ENCODE data around the gene SUPT6H. TPM values are rescaled to one million over a fixed set of nuclear protein-coding genes. Genes with fewer than 3 reads are reported as not detected.

The SUPT6H gene
- total and polyA plus RNA-seq, 2 experiments from 2014 or later: 32.6 to 50.8 TPM

- TF ChIP-seq CTCF (IDR thresholded peaks at IDR 0.05; ENCODE audit: poor library complexity) (no peak), EZH2 (IDR thresholded peaks at IDR 0.05; ENCODE audit: borderline replicate concordance) (no peak), EZH2phosphoT487 (IDR thresholded peaks at IDR 0.05; ENCODE audit: low read depth, severe bottlenecking, unreplicated experiment) (no peak)
Measured at GRCh38 chr17:28624148-28624547, 37.9 kb upstream of the SUPT6H start.

GRCh38 chr17:28626818-28627217 is 35.2 kb upstream of the SUPT6H start:
- H3K9me3 ChIP-seq (ENCODE audit: low read depth): no peaks in the 10 kb centered on the region
- no peak for DNase-seq (ENCODE audit: low spot score)
- no peak overlapping the region for H2AFZ ChIP-seq
- no peak overlapping the region for H3K4me3 ChIP-seq
- no peaks in the 10 kb centered on the region for H3K79me2 ChIP-seq
- no peak overlapping the region for H3K4me2 ChIP-seq
- TF ChIP-seq EZH2 (IDR thresholded peaks at IDR 0.05; ENCODE audit: borderline replicate concordance): no peak
- TF ChIP-seq EZH2phosphoT487 (IDR thresholded peaks at IDR 0.05; ENCODE audit: low read depth, severe bottlenecking, unreplicated experiment): no peak
- no peak for TF ChIP-seq CTCF (IDR thresholded peaks at IDR 0.05; ENCODE audit: poor library complexity)
- H3K27ac ChIP-seq: no peak overlapping the region
- H4K20me1 ChIP-seq (ENCODE audit: insufficient read depth, poor library complexity, severe bottlenecking): no peaks in the 10 kb centered on the region
- no peaks in the 10 kb centered on the region for H3K27me3 ChIP-seq
- 92% methylated on average over 4 of the region's 4 CpGs for WGBS (ENCODE audit: low lambda C conversion rate, missing lambda C conversion rate)
- no peaks in the 10 kb centered on the region for H3K4me1 ChIP-seq (ENCODE audit: insufficient read depth)
- no peaks in the 10 kb centered on the region for H3K9me2 ChIP-seq (replicated peaks; ENCODE audit: insufficient read depth)
- H3K36me3 ChIP-seq (replicated peaks; ENCODE audit: insufficient read depth, low read depth): no peaks in the 10 kb centered on the region

More at GRCh38 chr17:28624148-28624547, 37.9 kb upstream of the SUPT6H start:
- no peaks in the 10 kb centered on the region for H3K9me3 ChIP-seq (ENCODE audit: low read depth)
- no peaks in the 10 kb centered on the region for H4K20me1 ChIP-seq (ENCODE audit: insufficient read depth, poor library complexity, severe bottlenecking)
- H3K4me1 ChIP-seq (ENCODE audit: insufficient read depth): no peaks in the 10 kb centered on the region
- H3K4me3 ChIP-seq: no peak overlapping the region
- DNase-seq (ENCODE audit: low spot score): no peak
- no peak overlapping the region for H2AFZ ChIP-seq
- no peaks in the 10 kb centered on the region for H3K36me3 ChIP-seq (replicated peaks; ENCODE audit: insufficient read depth, low read depth)
- no peak overlapping the region for H3K4me2 ChIP-seq
- no peak overlapping the region for H3K27ac ChIP-seq
- no peaks in the 10 kb centered on the region for H3K27me3 ChIP-seq
- 94% methylated on average over 2 of the region's 2 CpGs for WGBS (ENCODE audit: low lambda C conversion rate, missing lambda C conversion rate)
- no peaks in the 10 kb centered on the region for H3K9me2 ChIP-seq (replicated peaks; ENCODE audit: insufficient read depth)
- H3K79me2 ChIP-seq: no peaks in the 10 kb centered on the region

DNA sequence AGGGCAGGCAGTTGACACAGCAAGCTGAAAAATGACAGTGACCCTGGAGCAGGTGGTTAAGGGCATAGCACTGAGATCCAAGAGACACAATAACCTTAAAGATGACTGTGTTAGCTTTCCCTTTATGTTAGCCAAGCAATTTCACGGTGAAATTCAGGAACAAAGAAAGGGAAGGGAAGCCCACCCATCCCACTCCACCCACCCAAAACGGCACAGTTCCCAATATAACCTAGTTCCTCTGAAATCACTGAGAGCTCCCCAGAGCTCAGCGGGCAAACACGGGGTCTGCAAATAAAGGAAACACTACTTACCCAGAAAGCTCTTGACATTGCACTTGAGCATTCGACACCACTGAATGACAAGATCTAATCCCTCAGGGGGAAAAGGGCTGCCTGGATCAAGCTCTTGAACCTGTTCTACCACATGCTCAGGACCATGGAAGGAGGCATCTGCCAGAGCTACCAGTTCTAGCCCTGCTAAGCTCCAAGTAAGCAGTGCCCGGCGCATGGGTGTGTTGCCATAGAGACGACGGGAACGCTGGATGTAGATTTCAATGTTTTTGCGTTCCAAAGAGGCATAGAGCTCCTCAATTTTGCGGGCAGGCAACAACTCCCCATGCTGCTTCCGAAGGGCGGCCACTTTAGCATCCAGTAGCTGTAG is 27.7 kb upstream of the SUPT6H start:
- no peaks in the 10 kb centered on the region for H3K4me1 ChIP-seq (ENCODE audit: insufficient read depth)
- H3K36me3 ChIP-seq (replicated peaks; ENCODE audit: insufficient read depth, low read depth): no peaks in the 10 kb centered on the region
- H3K4me2 ChIP-seq: no peak overlapping the region
- DNase-seq (ENCODE audit: low spot score): no peak
- no peaks in the 10 kb centered on the region for H3K9me2 ChIP-seq (replicated peaks; ENCODE audit: insufficient read depth)
- H3K27ac ChIP-seq: no peak overlapping the region
- TF ChIP-seq EZH2phosphoT487 (IDR thresholded peaks at IDR 0.05; ENCODE audit: low read depth, severe bottlenecking, unreplicated experiment): no peak
- TF ChIP-seq EZH2 (IDR thresholded peaks at IDR 0.05; ENCODE audit: borderline replicate concordance): no peak
- TF ChIP-seq CTCF (IDR thresholded peaks at IDR 0.05; ENCODE audit: poor library complexity): no peak
- H3K9me3 ChIP-seq (ENCODE audit: low read depth): no peaks in the 10 kb centered on the region
- 88% methylated on average over 14 of the region's 14 CpGs for WGBS (ENCODE audit: low lambda C conversion rate, missing lambda C conversion rate)
- peaks cover 3% of the 10 kb centered on the region for H4K20me1 ChIP-seq (ENCODE audit: insufficient read depth, poor library complexity, severe bottlenecking)
- H2AFZ ChIP-seq: no peak overlapping the region
- peaks cover 3% of the 10 kb centered on the region for H3K79me2 ChIP-seq
- no peak overlapping the region for H3K4me3 ChIP-seq
- no peaks in the 10 kb centered on the region for H3K27me3 ChIP-seq

Measured in hepatocyte (in vitro differentiated cells).